Stimulated activated CD4-positive, alpha-beta T cell treated with anti-CD3 and anti-CD28 coated beads, Interleukin-2, amount 100 ng/mL, for 48 hours (primary cell): ENCODE results near the gene MLYCD.

ENCODE experiments used
- DNase-seq, 2 donors: peaks; one replicate each; pipeline ENCODE4 v3.0.0-alpha.2; 2020

MLYCD gene

DNA sequence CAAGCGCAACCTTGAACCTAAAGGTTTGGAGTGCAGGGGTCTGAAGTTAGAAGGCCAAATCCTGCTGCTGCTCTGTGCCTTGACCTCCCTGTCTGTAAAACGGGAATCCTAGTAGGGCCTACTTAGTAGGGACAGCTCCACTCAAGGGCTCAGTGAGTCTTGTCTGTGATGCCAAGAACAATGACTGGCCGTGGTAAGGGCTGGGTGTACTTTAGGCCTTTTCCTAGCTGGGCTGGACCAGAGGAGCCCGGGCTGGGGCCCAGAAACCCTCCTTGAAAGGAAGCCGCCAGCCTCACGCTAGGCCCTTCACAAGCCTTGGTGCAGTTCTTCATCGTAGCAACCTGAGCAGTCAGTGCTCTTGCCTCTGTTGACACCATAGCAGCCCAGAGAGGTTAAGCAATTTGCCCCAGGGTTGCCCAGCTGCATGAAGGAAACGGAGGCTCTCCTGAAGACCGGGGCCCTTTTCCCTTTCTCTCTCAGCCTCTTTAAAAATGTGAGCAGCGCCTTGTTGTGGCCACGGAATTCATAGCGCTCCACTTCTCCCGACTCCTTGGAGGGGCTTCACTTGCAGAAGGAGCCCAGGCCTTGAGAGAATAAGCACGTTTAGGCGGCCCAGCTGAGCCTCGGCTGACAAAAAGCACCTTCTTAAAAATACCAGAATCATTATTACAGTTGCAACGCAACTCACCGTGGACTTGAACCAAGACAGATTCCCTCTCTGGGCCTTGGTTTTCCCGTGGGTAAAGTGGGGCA lies 73.5 kb downstream of the MLYCD start:
- no peak for DNase-seq

DNA sequence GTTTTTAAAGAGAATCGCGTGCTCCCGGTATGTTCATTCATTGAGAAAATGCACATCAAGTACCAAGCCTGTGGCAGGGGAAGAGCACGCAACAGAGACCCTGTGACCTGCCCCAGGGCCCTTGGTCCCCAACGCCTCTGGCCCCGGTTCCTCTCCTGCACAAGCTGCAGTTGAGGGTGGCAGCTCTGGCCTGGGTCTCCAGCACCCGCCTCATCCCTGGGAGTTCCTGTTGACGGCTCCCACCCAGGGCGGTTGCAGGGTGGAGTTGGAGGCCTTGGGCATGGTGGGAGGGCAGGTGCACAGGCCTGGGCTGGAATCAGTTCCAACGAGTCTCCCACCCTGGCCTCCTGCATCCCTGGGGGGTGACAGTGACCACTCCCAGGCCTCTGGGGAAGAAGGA lies 74.2 kb downstream of the MLYCD start:
- no peak for DNase-seq

DNA sequence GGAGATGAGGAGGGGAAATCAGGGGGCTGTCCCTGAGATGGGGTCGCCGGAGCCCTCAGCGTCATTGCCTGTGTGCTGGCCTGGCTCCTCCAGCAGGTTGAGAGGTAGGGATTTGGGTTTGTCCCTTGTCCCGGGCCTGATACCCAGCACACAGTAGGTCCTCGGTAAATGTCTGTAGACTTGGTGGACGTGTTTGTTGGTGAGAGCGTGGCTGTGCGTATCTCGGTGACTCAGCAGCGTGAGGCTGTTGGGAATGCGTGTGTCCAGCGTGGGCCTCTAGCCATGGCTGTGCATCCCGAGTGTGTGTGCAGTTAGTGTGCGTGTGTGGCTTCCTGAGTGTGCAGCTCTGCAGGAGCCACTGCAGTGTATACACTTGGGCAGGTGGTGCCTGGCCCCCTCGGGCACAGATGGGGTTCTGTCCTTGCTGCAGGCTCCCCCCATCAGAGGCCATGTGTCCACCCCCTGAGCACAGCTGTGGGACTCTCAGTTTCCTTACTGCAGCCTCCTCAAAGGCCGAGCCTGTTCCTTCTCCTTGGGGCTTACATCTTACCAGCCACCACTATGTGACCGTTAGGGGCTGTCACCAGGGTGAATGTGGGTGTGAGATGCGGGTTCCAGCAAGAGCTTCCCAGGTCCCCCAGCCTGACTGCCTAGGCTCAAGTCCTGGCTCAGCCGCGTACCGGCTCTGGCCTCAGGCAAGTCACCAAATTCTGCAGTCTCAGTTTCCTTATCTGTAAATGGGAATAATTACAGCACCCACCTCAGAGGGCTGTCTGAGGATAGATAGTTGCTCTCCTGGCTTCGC lies 74.9 kb downstream of the MLYCD start:
- no peak for DNase-seq

DNA sequence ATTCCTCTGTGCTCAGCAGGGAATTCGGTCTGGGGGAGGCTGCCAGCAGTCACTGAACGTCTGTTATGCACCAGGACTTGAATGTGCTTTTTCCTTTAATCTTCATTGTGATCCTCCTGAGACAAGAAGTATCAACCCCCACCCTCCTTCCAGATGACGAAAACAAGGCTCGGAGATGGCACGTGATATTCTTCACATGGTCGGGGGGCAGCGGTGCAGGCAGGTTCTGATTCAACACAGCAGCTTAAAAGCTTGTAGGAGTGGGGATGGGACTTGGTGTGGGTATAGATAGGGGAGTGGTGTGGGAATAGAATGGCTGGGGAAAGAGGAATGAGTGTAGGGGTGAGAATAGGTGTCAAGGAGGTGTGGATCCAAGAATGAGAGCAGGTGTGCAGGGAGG lies 75.6 kb downstream of the MLYCD start:
- DNase-seq, result no peak

DNA sequence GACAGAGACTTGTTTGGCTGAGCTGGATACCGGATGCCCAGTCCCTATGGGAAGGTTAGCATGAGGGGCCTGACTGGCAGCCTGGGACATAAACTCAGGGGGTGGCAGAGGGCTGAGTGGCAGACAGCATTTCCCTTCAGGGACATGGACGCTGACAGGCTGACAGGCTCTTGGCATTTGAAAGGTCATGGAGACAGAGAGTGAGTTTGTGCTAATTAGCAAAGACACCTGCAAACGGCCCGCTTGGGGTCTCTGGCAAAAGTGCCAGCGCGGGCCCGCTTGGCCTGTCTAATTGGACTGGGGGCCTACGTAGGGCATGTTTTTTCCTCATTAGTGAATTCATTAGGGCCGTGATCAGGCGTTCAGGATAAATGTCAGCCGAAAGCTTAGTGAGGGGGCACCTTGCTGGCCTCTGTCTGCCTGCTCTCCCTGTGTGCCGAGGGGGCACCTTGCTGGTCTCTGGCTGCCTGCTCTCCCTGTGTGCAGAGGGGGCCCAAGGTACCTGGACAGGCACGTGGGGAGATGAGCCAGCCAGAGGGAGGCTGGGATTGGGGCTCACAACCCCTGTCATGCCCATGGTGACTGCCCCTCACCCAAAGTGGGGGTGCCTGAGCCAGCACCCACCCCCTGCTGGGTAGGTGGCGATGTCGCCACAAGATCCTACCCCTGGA lies 76.8 kb downstream of the MLYCD start:
- no peak for DNase-seq
